ENCODE measurements around the gene ITSN1. TPM values are rescaled to one million over a fixed set of nuclear protein-coding genes. Genes with fewer than 3 reads are reported as not detected.

The ITSN1 gene
- total RNA-seq: 31.1 and 42.6 TPM in 2 replicates

GRCh38 chr21:33642027-33642895 lies at the start of gene ITSN1:
ITSN1 (plus strand) TSS chr21:33642501; CDS start chr21:33718829, 76,328 bp downstream.

GRCh38 chr21:33641352-33642026 lies 812 bp upstream of the ITSN1 start, which contains the start of gene CRYZL1:
CRYZL1 (minus strand) TSS chr21:33641741; CDS start chr21:33631551, 10,190 bp downstream.

GRCh38 chr21:33915368-33916199 lies 273.3 kb downstream of the ITSN1 start, which contains the start of gene ATP5PO:
ATP5PO (minus strand) TSS chr21:33915804; CDS start chr21:33915763, 41 bp downstream.

Other genes with a start within 250 kb of the ITSN1 start
- gene IFNGR2, start 239.1 kb upstream of the ITSN1 start, total RNA-seq: 37.4 and 44.2 TPM in 2 replicates
- 38.2 and 81.9 TPM in 2 replicates for gene TMEM50B, start 162.5 kb upstream of the ITSN1 start, total RNA-seq
- gene DNAJC28, start 150.8 kb upstream of the ITSN1 start, total RNA-seq: 1.1 and 1.5 TPM in 2 replicates
- gene GART, start 100.4 kb upstream of the ITSN1 start, total RNA-seq: 111 and 125 TPM in 2 replicates
- gene SON, start 99.5 kb upstream of the ITSN1 start, total RNA-seq: 139 and 176 TPM in 2 replicates
- 15.5 and 28.9 TPM in 2 replicates for gene DONSON, start 53.8 kb upstream of the ITSN1 start, total RNA-seq
- gene CRYZL1, start 760 bp upstream of the ITSN1 start, total RNA-seq: 33.4 and 35.7 TPM in 2 replicates

Data from uterine smooth muscle cell (primary cell).